NCI-H446 (cell line): ENCODE data around the gene SNX33.
"Not testable (repeated sequence)": the region's sequence is repeated elsewhere in the genome, so short reads cannot be mapped to it uniquely, and the experiment has no call there.

Experiments used
- DNase-seq, 2 experiments: peaks; one replicate each; lab custom pipeline; 2025; lab: John Stamatoyannopoulos, UW

Gene SNX33

GRCh38 chr15:75699961-75700874 lies 52.5 kb downstream of the SNX33 start:
- peak; percentile 42 to 81 for DNase-seq

- DNase-seq: not testable (repeated sequence)
These were observed 53.6 kb downstream of the SNX33 start for GRCh38 chr15:75701071-75702003.

- DNase-seq: no peak
These were observed 54.7 kb downstream of the SNX33 start for GRCh38 chr15:75702436-75702835.

- DNase-seq: not testable (repeated sequence)
These were observed 55.9 kb downstream of the SNX33 start for GRCh38 chr15:75703440-75704262.

- no peak for DNase-seq
These were observed 56.5 kb downstream of the SNX33 start for GRCh38 chr15:75704263-75704615.

- no peak for DNase-seq
These were observed 56.9 kb downstream of the SNX33 start for GRCh38 chr15:75704618-75705017.

- DNase-seq: not testable (repeated sequence)
These were observed 57.7 kb downstream of the SNX33 start for GRCh38 chr15:75705375-75705774.

GRCh38 chr15:75705854-75706681 lies 58.4 kb downstream of the SNX33 start:
- no peak for DNase-seq

- no peak for DNase-seq
These were observed 58.9 kb downstream of the SNX33 start for GRCh38 chr15:75706682-75706954.

GRCh38 chr15:75709458-75709857 lies 61.7 kb downstream of the SNX33 start:
- peak in 1 of 2 experiments; percentile 22 for DNase-seq

GRCh38 chr15:75710874-75711273 lies 63.2 kb downstream of the SNX33 start:
- not testable (repeated sequence) for DNase-seq

GRCh38 chr15:75711495-75711894 lies 63.8 kb downstream of the SNX33 start:
- not testable (repeated sequence) for DNase-seq
